ENCODE data around the gene ALS2CL.

ALS2CL gene

GRCh38 chr3:46627078-46627477, 66.4 kb downstream of the ALS2CL start:
- no peak for DNase-seq

GRCh38 chr3:46626039-46626438, 67.4 kb downstream of the ALS2CL start:
- no peak for DNase-seq

GRCh38 chr3:46624975-46625490, 68.4 kb downstream of the ALS2CL start:
- no peak for DNase-seq

- no peak for DNase-seq
Observed at GRCh38 chr3:46624533-46624932, 68.9 kb downstream of the ALS2CL start.

GRCh38 chr3:46619845-46620778, 73.4 kb downstream of the ALS2CL start:
- no peak for DNase-seq

Measured in CD4-positive, alpha-beta T cell treated with Interleukin-17A for 4 hours (primary cell).